Mesothelial cell of epicardium (in vitro differentiated cells): Measurements from ENCODE around the gene TECPR2. TPM values are rescaled to one million over a fixed set of nuclear protein-coding genes. Genes with fewer than 3 reads are reported as not detected.

Experiments used
- DNase-seq, 2 experiments: peaks; one replicate each; pipeline ENCODE4 v3.0.0; 2021; ENCODE audit warnings: low spot score in 2 of 2; ENCODE audit not compliant: unreplicated experiment in 2 of 2
- H3K27ac Mint-ChIP-seq: 2 replicates; pipeline ENCODE4 v1.8.0; 2021; ENCODE audit warnings: mixed read lengths
- H3K27me3 Mint-ChIP-seq: 2 replicates; pipeline ENCODE4 v1.8.0; 2021; ENCODE audit warnings: low read depth, mixed read lengths
- H3K36me3 Mint-ChIP-seq: 2 replicates; pipeline ENCODE4 v1.8.0; 2021; ENCODE audit warnings: mixed read lengths
- H3K4me1 Mint-ChIP-seq: 2 replicates; pipeline ENCODE4 v1.8.0; 2021; ENCODE audit warnings: mixed read lengths
- H3K4me3 Mint-ChIP-seq: 2 replicates; pipeline ENCODE4 v1.8.0; 2021; ENCODE audit warnings: mild to moderate bottlenecking, moderate library complexity, mixed read lengths
- H3K9me3 Mint-ChIP-seq: 2 replicates; pipeline ENCODE4 v1.8.0; 2021; ENCODE audit warnings: mixed read lengths
- CTCF ChIP-seq: fragments of 200-600 bp; sonication (generic); IDR thresholded peaks from one replicate; pipeline ENCODE4 v1.5.0; 2021; ENCODE audit warnings: antibody characterized with exemption; ENCODE audit not compliant: unreplicated experiment
- total RNA-seq: library from RNA; stranded (reverse); gene quantifications from 3 replicates; pipeline ENCODE4 v1.2.1, GENCODE V29; 2021

The TECPR2 gene
- total RNA-seq, 1 donor from 2014 or later, result 30.0 TPM

GRCh38 chr14:102530828-102531478 is 168.2 kb downstream of the TECPR2 start:
- Mint-ChIP-seq H3K4me3 (no peak overlapping the region), H3K4me1 (peaks cover 4% of the 10 kb centered on the region), H3K27me3 (no peaks in the 10 kb centered on the region), H3K36me3 (no peaks in the 10 kb centered on the region), H3K27ac (no peak overlapping the region), H3K9me3 (no peaks in the 10 kb centered on the region)
- TF ChIP-seq CTCF, result no peak
- no peak for DNase-seq

GRCh38 chr14:102532204-102532658 is 169.5 kb downstream of the TECPR2 start:
- Mint-ChIP-seq H3K36me3 (no peaks in the 10 kb centered on the region), H3K4me1 (peaks cover 3% of the 10 kb centered on the region), H3K4me3 (no peak overlapping the region), H3K9me3 (no peaks in the 10 kb centered on the region), H3K27me3 (no peaks in the 10 kb centered on the region), H3K27ac (no peak overlapping the region)
- no peak for TF ChIP-seq CTCF
- no peak for DNase-seq

GRCh38 chr14:102537981-102538601 is 175.3 kb downstream of the TECPR2 start:
- Mint-ChIP-seq H3K9me3 (no peaks in the 10 kb centered on the region), H3K36me3 (no peaks in the 10 kb centered on the region), H3K4me3 (no peak overlapping the region), H3K4me1 (peaks cover 24% of the 10 kb centered on the region), H3K27me3 (peaks cover 5% of the 10 kb centered on the region), H3K27ac (no peak overlapping the region)
- DNase-seq, result no peak
- TF ChIP-seq CTCF, result no peak

- H3K4me1 Mint-ChIP-seq, result peaks cover 25% of the 10 kb centered on the region
- no peak for TF ChIP-seq CTCF
- DNase-seq, result no peak
- peaks cover 7% of the 10 kb centered on the region for H3K27me3 Mint-ChIP-seq
- no peak overlapping the region for H3K4me3 Mint-ChIP-seq
- H3K9me3 Mint-ChIP-seq, result no peaks in the 10 kb centered on the region
- H3K36me3 Mint-ChIP-seq, result no peaks in the 10 kb centered on the region
- no peak overlapping the region for H3K27ac Mint-ChIP-seq
These were observed 176.1 kb downstream of the TECPR2 start for GRCh38 chr14:102538602-102539543.

- no peak for TF ChIP-seq CTCF
- no peaks in the 10 kb centered on the region for H3K36me3 Mint-ChIP-seq
- DNase-seq, result peak; percentile 77 to 84
- H3K4me1 Mint-ChIP-seq, result peaks cover 28% of the 10 kb centered on the region
- H3K9me3 Mint-ChIP-seq, result no peaks in the 10 kb centered on the region
- peak overlapping the region; percentile 88 for H3K27ac Mint-ChIP-seq
- H3K4me3 Mint-ChIP-seq, result peak overlapping the region; percentile 33
- H3K27me3 Mint-ChIP-seq, result peaks cover 11% of the 10 kb centered on the region
These were observed 177.0 kb downstream of the TECPR2 start for GRCh38 chr14:102539544-102540314.
